SK-N-SH (cell line): ENCODE measurements around the gene PSTPIP1. TPM values are rescaled to one million over a fixed set of nuclear protein-coding genes. Genes with fewer than 3 reads are reported as not detected.

Experiments
- CTCF ChIA-PET: fragments of 300-600, 350-600 bp; formaldehyde crosslinking; extraction: SDS; loops from one replicate; lab custom pipeline; 2021; lab: Yijun Ruan, JAX
- POLR2A ChIA-PET: fragments of 350-600 bp; sonication (Branson Sonifier 250); formaldehyde crosslinking; extraction: SDS; loops from one replicate; lab custom pipeline; 2020; ENCODE audit warnings: antibody characterized with exemption, inconsistent platforms; lab: Yijun Ruan, JAX
- DNase-seq: peaks from one replicate; pipeline ENCODE4 v3.0.0; 2012
- H2AFZ ChIP-seq: fragments of 200-600 bp; sonication (generic); 2 replicates; pipeline ENCODE4 v1.8.1; 2016; ENCODE audit warnings: antibody characterized with exemption, mild to moderate bottlenecking, low read depth
- H3F3A ChIP-seq: fragments of 200-600 bp; sonication (generic); replicated peaks from 2 replicates; pipeline ENCODE3; 2016; ENCODE audit warnings: antibody characterized with exemption, mild to moderate bottlenecking; ENCODE audit not compliant: insufficient read depth
- H3K27ac ChIP-seq, 2 experiments: fragments of 200-500 bp in 1 of 2; fragments of 200-600 bp in 1 of 2; sonication (Bioruptor generic) in 1 of 2; sonication (generic), shearing (Covaris generic) in 1 of 2; 2 replicates each; pipeline versions ENCODE4 v1.5.1 to v1.6.1; 2014 to 2016; ENCODE audit warnings: low read depth in 2 of 2, inconsistent platforms in 1 of 2, low read length in 1 of 2, mild to moderate bottlenecking in 1 of 2, mixed read lengths in 1 of 2
- H3K27me3 ChIP-seq: fragments of 200-600 bp; sonication (generic), shearing (Covaris generic); 2 replicates; pipeline ENCODE4 v1.6.1; 2016; ENCODE audit warnings: mixed run types; ENCODE audit not compliant: insufficient read depth
- H3K36me3 ChIP-seq, 2 experiments: fragments of 200-500 bp in 1 of 2; fragments of 200-600 bp in 1 of 2; sonication (Bioruptor generic) in 1 of 2; sonication (generic) in 1 of 2; replicated peaks in 1 of 2; 2 replicates each; pipeline versions ENCODE3 to v1.5.1; 2014 to 2016; ENCODE audit warnings: low read length in 1 of 2, mild to moderate bottlenecking in 1 of 2; ENCODE audit not compliant: insufficient read depth in 2 of 2, control insufficient read depth in 1 of 2
- H3K4me1 ChIP-seq, 2 experiments: fragments of 200-500 bp in 1 of 2; fragments of 200-600 bp in 1 of 2; sonication (Bioruptor generic) in 1 of 2; sonication (generic), shearing (Covaris generic) in 1 of 2; 2 replicates each; pipeline versions ENCODE4 v1.5.1 to v1.6.1; 2014 to 2016; ENCODE audit warnings: low read depth in 1 of 2, low read length in 1 of 2, mixed run types in 1 of 2; ENCODE audit not compliant: insufficient read depth in 2 of 2, control insufficient read depth in 1 of 2
- H3K4me2 ChIP-seq: fragments of 200-600 bp; sonication (generic), shearing (Covaris generic); 2 replicates; pipeline ENCODE4 v1.6.1; 2017; ENCODE audit warnings: mixed run types
- H3K4me3 ChIP-seq, 2 experiments: fragments of 200-500 bp in 1 of 2; fragments of 200-600 bp in 1 of 2; sonication (Bioruptor generic) in 1 of 2; sonication (generic), shearing (Covaris generic) in 1 of 2; 2 replicates each; pipeline versions ENCODE4 v1.5.1 to v1.8.1; 2014 to 2016; ENCODE audit warnings: low read depth in 2 of 2, inconsistent platforms in 1 of 2, low read length in 1 of 2, mild to moderate bottlenecking in 1 of 2, mixed read lengths in 1 of 2, moderate library complexity in 1 of 2
- H3K79me2 ChIP-seq: fragments of 200-600 bp; sonication (generic); 2 replicates; pipeline ENCODE4 v1.8.1; 2017; ENCODE audit warnings: mild to moderate bottlenecking; ENCODE audit not compliant: insufficient read depth
- H3K9ac ChIP-seq: fragments of 200-600 bp; sonication (generic); 2 replicates; pipeline ENCODE4 v1.6.1; 2017; ENCODE audit warnings: mixed run types
- H3K9me2 ChIP-seq: fragments of 200-600 bp; sonication (generic); 2 replicates; pipeline ENCODE4 v1.6.1; 2017; ENCODE audit warnings: mixed run types
- H3K9me3 ChIP-seq: fragments of 200-600 bp; sonication (generic); 2 replicates; pipeline ENCODE4 v1.6.1; 2017; ENCODE audit warnings: mixed run types, mild to moderate bottlenecking, moderate library complexity
- H4K20me1 ChIP-seq: fragments of 200-600 bp; sonication (generic); 2 replicates; pipeline ENCODE4 v1.6.1; 2017; ENCODE audit warnings: mild to moderate bottlenecking, mixed run types; ENCODE audit not compliant: insufficient read depth
- JUND ChIP-seq: IDR thresholded peaks from 2 replicates; pipeline ENCODE4 v1.4.0; 2012
- RAD21 ChIP-seq: IDR thresholded peaks from 2 replicates; pipeline ENCODE4 v1.6.1; 2012; ENCODE audit warnings: mild to moderate bottlenecking, low read length
- SMC3 ChIP-seq: IDR thresholded peaks from 2 replicates; pipeline ENCODE4 v1.6.1; 2012; ENCODE audit warnings: low read depth, low read length, improper control_type of control experiment
- TAF1 ChIP-seq: IDR thresholded peaks from 2 replicates; pipeline ENCODE4 v1.6.1; 2012; ENCODE audit warnings: low read depth, mild to moderate bottlenecking, low read length, moderate library complexity, borderline replicate concordance
- ZBTB33 ChIP-seq: IDR thresholded peaks from 2 replicates; pipeline ENCODE4 v1.4.0; 2012; ENCODE audit warnings: low read depth, borderline replicate concordance
- WGBS: methylation state at CpG from one replicate; pipeline ENCODE4 v1.1.6; 2017; ENCODE audit warnings: low lambda C conversion rate; 5-methylcytosine and 5-hydroxymethylcytosine counted together
- polyA plus RNA-seq, 3 experiments: library from polyadenylated mRNA; depleted of rRNA; stranded (reverse); fragments of >200 nt; gene quantifications; 2 replicates each; pipeline ENCODE4 v1.2.3, GENCODE V29; 2012
- TF ChIP-seq, protein P1 (sequence below): fragments of 200-600 bp; sonication (generic); IDR thresholded peaks from 2 replicates; pipeline ENCODE4 v1.6.1; 2017; ENCODE audit warnings: antibody characterized with exemption, mild to moderate bottlenecking, moderate library complexity
- TF ChIP-seq, protein P2 (sequence below): IDR thresholded peaks from 2 replicates; pipeline ENCODE4 v1.6.1; 2012; ENCODE audit warnings: mild to moderate bottlenecking, low read depth, low read length, moderate library complexity

Gene PSTPIP1
- polyA plus RNA-seq, 1 of the 3 experiments (the other 2 are of a cell fraction) = 0.69 TPM

DNA sequence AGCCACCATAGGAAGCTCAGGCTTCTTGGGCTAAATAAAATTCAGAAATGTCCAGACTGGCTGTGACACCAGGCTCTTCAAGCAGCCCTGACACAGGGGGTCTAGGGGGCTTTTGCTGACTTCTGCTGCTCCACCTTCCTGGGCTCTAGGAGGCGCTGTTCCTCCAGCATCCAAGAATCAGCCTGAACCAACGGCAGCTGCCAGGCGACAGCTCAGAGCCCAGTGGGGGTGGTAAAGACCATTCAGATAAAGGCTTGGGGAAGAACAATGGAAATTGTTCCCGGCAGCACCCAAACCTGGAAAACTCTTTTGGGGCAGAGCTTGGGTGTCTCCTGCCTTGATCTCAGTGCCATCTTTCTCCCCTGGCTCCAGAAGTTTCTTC is 21.6 kb upstream of the PSTPIP1 start:
- H4K20me1 ChIP-seq = no peaks in the 10 kb centered on the region
- H3K9me2 ChIP-seq = no peaks in the 10 kb centered on the region
- CTCF ChIA-PET = interaction anchor here (0.8 to 2.4 kb wide), 10 partner anchors 12 to 570 kb away, joined by 3 to 20 read pairs (median 4); partner anchors contain the start of gene PSTPIP1
- H3K27me3 ChIP-seq = no peaks in the 10 kb centered on the region
- WGBS = 40% methylated on average over 1 of the region's 4 CpGs
- no peaks in the 10 kb centered on the region for H3K36me3 ChIP-seq
- H3K79me2 ChIP-seq = no peaks in the 10 kb centered on the region
- no peak overlapping the region for H3K9ac ChIP-seq
- H3K27ac ChIP-seq = no peak overlapping the region
- no peaks in the 10 kb centered on the region for H3F3A ChIP-seq
- no peak for TF ChIP-seq ZBTB33
- TF ChIP-seq, protein P1, sequence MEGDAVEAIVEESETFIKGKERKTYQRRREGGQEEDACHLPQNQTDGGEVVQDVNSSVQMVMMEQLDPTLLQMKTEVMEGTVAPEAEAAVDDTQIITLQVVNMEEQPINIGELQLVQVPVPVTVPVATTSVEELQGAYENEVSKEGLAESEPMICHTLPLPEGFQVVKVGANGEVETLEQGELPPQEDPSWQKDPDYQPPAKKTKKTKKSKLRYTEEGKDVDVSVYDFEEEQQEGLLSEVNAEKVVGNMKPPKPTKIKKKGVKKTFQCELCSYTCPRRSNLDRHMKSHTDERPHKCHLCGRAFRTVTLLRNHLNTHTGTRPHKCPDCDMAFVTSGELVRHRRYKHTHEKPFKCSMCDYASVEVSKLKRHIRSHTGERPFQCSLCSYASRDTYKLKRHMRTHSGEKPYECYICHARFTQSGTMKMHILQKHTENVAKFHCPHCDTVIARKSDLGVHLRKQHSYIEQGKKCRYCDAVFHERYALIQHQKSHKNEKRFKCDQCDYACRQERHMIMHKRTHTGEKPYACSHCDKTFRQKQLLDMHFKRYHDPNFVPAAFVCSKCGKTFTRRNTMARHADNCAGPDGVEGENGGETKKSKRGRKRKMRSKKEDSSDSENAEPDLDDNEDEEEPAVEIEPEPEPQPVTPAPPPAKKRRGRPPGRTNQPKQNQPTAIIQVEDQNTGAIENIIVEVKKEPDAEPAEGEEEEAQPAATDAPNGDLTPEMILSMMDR = peak; percentile 56
- TF ChIP-seq RAD21 = peak; percentile 62
- no peak for TF ChIP-seq TAF1
- peak; percentile 7; the same call in 1 of the 2 replicates for TF ChIP-seq SMC3
- POLR2A ChIA-PET = no interaction called here
- H3K9me3 ChIP-seq = peaks cover 5% of the 10 kb centered on the region
- peak; percentile 57 for DNase-seq
- H3K4me2 ChIP-seq = no peak overlapping the region
- no peak overlapping the region for H2AFZ ChIP-seq
- no peaks in the 10 kb centered on the region; a peak in 1 of 4 replicates for H3K4me1 ChIP-seq
- H3K4me3 ChIP-seq = peak overlapping the region in 1 of 2 experiments; percentile 43; a peak in 1 of 4 replicates

GRCh38 chr15:76973906-76974305 is 21.0 kb upstream of the PSTPIP1 start:
- H3K9ac ChIP-seq = no peak overlapping the region
- CTCF ChIA-PET = interaction anchor here (0.7 to 2.4 kb wide), 11 partner anchors 9 to 848 kb away, joined by 3 to 20 read pairs (median 3); partner anchors contain the start of gene PSTPIP1
- peaks cover 5% of the 10 kb centered on the region for H3K9me3 ChIP-seq
- no peaks in the 10 kb centered on the region for H3K9me2 ChIP-seq
- H3K4me1 ChIP-seq = no peaks in the 10 kb centered on the region; a peak in 1 of 4 replicates
- no peak overlapping the region for H3K4me2 ChIP-seq
- no peaks in the 10 kb centered on the region for H3K36me3 ChIP-seq
- POLR2A ChIA-PET = no interaction called here
- WGBS = 61% methylated on average over 2 of the region's 2 CpGs
- H4K20me1 ChIP-seq = no peaks in the 10 kb centered on the region
- H3K27me3 ChIP-seq = no peaks in the 10 kb centered on the region
- no peak overlapping the region for H3K27ac ChIP-seq
- no peaks in the 10 kb centered on the region for H3F3A ChIP-seq
- TF ChIP-seq JUND = no peak
- TF ChIP-seq, protein P2, sequence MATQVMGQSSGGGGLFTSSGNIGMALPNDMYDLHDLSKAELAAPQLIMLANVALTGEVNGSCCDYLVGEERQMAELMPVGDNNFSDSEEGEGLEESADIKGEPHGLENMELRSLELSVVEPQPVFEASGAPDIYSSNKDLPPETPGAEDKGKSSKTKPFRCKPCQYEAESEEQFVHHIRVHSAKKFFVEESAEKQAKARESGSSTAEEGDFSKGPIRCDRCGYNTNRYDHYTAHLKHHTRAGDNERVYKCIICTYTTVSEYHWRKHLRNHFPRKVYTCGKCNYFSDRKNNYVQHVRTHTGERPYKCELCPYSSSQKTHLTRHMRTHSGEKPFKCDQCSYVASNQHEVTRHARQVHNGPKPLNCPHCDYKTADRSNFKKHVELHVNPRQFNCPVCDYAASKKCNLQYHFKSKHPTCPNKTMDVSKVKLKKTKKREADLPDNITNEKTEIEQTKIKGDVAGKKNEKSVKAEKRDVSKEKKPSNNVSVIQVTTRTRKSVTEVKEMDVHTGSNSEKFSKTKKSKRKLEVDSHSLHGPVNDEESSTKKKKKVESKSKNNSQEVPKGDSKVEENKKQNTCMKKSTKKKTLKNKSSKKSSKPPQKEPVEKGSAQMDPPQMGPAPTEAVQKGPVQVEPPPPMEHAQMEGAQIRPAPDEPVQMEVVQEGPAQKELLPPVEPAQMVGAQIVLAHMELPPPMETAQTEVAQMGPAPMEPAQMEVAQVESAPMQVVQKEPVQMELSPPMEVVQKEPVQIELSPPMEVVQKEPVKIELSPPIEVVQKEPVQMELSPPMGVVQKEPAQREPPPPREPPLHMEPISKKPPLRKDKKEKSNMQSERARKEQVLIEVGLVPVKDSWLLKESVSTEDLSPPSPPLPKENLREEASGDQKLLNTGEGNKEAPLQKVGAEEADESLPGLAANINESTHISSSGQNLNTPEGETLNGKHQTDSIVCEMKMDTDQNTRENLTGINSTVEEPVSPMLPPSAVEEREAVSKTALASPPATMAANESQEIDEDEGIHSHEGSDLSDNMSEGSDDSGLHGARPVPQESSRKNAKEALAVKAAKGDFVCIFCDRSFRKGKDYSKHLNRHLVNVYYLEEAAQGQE = no peak
- no peak overlapping the region for H3K4me3 ChIP-seq
- no peaks in the 10 kb centered on the region for H3K79me2 ChIP-seq
- H2AFZ ChIP-seq = no peak overlapping the region
- no peak for DNase-seq
